Activated CD4-positive, alpha-beta T cell treated with anti-CD3 and anti-CD28 coated beads for 24 hours (primary cell): ENCODE data around the gene VPS4B.
"Not testable (repeated sequence)": the region's sequence is repeated elsewhere in the genome, so short reads cannot be mapped to it uniquely, and the experiment has no call there.

Experiments
- DNase-seq, 2 donors: peaks; one replicate each; pipeline ENCODE4 v3.0.0-alpha.2; 2020; ENCODE audit warnings: low read depth in 2 of 2

The VPS4B gene

GRCh38 chr18:63422087-63422863 is at the start of gene VPS4B:
TSS of gene VPS4B (minus strand) at chr18:63422476. CDS start at chr18:63422259, 217 bp downstream.
- peak; percentile 98 for DNase-seq

GRCh38 chr18:63470751-63471150 is 48.5 kb upstream of the VPS4B start:
- no peak for DNase-seq

DNA sequence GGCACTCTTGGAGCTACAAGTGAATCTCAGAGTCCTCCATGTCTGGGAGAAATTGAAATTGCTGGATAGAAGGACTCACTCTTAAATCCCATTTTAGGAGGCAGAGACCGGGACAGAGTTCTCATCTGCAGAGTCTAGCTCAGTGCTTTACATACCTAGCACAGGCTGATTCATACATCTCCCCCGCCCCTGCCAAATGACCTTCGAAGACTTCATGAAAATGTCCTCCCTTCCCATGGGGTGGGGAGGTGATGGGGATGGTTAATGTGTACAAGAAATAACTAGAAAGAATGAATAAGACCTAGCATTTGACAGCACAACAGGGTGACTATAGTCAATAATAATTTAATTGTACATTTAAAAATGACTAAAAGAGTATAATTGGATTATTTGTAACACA is 46.3 kb upstream of the VPS4B start:
- DNase-seq: no peak

DNA sequence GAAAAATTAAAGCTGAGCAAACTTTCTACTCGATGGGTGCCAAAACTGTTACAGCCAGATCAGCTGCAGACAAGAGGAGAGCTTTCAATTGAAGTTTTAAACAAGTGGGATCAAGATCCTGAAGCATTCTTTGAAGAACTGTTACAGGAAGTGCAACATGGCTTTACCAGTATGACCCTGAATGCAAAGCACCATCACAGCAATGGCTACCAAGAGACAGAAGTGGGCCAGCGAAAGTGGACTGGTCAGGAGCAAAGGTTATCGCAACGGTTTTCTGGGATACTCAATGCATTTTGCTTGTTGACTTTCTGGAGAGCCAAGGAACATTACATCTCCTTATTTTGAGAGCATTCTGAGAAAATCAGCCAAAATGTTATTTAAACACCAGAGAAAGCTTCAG is 45.4 kb upstream of the VPS4B start:
- DNase-seq: no peak

DNA sequence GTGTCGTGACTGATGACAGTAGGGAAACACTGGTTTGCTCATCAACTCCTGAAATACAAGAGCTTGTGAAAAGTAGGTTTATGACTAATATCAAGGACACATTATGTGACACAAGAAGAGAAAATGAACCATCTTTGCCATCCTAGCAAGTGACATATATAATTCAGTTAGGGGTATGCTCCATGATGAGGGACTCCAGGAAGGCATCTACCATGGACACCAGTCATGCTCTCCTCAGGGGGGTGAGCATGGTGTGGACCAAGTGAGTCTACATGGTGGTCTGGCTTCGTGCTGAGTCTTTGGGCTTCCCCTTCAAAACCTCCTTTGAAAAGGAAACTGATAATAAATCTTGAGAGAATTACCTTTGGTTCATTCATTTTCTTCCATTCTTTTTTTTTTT is 42.8 kb upstream of the VPS4B start:
- DNase-seq: no peak

DNA sequence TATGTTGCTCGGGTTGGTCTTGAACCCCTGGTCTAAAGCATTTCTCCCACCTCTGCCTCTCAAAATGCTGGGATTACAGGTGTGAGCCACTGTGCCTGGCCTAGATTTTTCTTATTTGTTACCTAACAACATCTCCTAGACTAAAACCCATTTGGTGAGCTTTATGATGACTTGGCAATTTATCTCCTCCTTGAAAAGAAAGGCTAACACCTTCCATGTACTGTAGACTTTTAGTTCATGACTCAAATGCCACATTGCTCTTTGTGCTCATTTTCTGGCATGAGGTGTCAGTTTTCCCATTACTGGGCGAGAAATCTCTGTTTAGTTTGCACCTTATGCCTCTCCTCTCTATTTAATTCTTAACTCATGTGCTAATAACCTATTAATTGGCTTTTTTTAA is 42.2 kb upstream of the VPS4B start:
- DNase-seq: no peak

- no peak for DNase-seq
Measured at GRCh38 chr18:63460414-63460813, 38.1 kb upstream of the VPS4B start.

DNA sequence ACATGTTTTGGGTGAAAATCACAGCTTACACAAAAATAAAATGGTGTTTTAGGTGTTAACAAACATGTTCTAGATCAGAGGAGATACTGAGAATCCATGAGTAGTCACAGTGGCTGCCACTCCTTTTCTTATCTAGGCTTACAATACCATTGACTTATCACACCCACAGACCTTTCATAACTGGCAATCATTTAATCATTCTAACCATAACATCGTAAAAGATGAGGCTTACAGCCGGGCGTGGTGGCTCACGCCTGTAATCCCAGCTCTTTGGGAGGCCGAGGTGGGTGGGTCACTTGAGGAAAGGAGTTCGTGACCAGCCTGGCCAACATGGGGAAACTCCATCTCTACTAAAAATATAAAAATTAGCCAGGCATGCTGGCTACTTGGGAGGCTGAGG is 35.7 kb upstream of the VPS4B start:
- no peak for DNase-seq

DNA sequence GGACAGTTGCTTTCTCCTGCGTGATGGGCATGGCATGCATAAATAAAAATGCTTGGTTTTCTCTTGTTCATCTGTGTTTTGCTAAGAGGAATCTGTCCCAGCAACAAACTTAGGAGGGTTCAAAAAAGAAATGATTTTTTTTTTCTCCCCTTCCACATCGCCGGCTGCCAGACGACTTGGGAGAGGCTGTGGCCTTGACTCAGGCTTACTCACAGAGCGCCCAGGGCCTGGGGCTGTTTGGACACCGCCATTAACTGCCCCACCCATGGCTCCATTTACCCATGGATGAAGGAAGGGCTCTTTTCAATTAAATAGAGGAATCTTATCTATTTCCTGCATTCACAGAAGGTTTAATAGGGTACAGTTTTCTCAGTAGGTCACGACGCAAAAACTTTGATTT is 32.2 kb upstream of the VPS4B start:
- no peak for DNase-seq

GRCh38 chr18:63452751-63453150 is 30.5 kb upstream of the VPS4B start:
- DNase-seq: not testable (repeated sequence)

DNA sequence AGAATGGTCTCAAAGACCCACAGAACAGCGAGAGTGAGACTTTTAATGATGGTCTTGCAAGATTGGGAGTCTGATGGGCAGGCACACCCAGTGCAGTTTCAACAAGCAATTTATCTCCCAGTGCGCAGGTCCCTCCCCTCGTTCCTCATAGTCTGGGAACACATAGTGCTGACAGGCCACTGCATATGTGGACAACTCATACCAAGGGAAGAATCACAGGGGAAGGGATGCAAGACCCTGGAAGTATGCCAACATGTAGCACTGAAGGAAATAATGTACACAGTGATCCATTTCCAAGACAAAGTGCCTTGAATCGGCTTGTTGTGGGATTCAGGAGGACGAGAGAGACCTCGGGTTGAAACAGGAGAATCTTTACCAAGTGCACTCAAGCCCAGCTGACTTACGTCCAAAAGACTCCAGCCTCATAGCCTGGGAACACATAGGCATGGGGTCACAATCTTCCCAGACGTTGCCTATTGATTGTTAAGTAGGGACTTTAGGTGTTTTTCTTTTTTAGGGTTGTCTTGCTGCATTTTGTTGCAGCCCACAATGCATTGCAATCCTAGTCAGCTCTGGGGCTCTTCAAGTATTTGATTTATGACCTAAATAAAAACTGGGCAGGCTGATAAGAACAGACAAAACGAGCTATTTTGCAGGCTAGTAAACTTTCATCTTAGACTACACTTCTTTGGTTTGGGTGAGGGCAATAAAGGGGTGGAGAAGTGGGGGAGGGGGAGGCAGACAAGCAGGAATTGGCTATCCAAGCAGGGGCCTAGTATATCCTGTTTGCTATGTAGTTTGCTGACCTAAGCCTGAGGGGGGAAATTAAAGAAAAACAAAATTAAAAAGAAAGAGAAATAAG is 29.8 kb upstream of the VPS4B start:
- DNase-seq: no peak

DNA sequence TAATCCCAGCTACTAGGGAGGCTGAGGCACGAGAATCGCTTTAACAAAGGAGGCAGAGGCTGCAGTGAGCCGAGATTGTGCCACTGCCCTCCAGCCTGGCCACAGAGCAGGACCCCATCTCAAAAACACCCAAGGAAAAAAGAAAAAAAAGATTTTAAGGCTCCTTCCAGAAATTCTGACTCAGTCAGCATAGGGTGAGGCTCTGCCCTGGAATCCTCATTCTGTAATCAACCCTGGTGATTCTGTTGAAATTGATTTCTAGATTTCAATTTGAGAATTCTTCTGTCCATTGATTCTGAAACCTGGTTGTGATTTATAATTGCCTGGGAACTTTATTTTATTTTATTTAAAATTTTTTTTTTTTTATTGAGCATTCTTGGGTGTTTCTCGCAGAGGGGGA is 27.1 kb upstream of the VPS4B start:
- no peak for DNase-seq

- DNase-seq: no peak
Measured at GRCh38 chr18:63447066-63447465, 24.8 kb upstream of the VPS4B start.

- DNase-seq: no peak
Measured at GRCh38 chr18:63446266-63446665, 24.0 kb upstream of the VPS4B start.

- no peak for DNase-seq
Measured at GRCh38 chr18:63445037-63445436, 22.8 kb upstream of the VPS4B start.

GRCh38 chr18:63444580-63444979 is 22.3 kb upstream of the VPS4B start:
- DNase-seq: no peak

- DNase-seq: no peak
Measured at GRCh38 chr18:63443829-63444228, 21.6 kb upstream of the VPS4B start.

GRCh38 chr18:63440881-63441280 is 18.6 kb upstream of the VPS4B start:
- DNase-seq: no peak

DNA sequence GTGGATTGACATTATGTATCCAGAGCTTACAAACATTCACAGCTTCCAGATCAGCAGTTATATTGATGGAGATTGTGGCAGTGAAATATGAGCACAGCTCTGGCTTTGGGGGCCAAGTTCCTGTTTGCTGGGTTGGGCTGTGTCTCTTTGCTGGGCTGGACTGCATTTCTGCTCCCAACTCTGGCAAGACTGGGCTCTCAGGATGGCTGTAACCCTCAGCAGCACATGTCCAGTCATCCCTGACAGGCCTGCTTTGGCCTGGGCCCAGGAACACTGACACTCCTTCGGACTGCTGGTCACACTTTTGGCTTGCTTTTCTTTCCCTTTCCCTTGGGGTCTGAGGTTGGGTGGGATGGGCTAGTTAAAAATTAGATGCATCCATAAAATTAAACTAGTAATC is 17.9 kb upstream of the VPS4B start:
- no peak for DNase-seq

- DNase-seq: no peak
Measured at GRCh38 chr18:63439334-63439733, 17.1 kb upstream of the VPS4B start.

DNA sequence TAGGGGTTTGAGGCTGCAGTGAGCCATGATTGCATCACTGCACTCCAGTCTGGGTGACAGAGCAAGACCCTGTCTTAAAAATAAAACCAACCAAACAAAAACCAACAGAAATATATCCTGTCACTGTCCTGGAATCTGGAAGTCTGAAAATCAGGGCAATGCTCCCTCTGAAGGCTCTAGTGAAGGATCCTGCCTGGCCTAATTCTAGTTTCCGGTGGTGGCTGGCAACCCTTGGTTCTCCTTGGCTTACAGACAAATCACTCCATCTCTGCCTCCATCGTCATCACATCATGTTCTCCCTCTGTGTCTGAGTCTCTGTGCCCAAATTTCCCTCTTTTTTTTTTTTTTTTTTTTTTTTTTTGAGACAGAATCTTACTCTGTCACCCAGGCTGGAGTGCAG is 15.9 kb upstream of the VPS4B start:
- no peak for DNase-seq

GRCh38 chr18:63433334-63433866 is 11.1 kb upstream of the VPS4B start:
- DNase-seq: no peak

DNA sequence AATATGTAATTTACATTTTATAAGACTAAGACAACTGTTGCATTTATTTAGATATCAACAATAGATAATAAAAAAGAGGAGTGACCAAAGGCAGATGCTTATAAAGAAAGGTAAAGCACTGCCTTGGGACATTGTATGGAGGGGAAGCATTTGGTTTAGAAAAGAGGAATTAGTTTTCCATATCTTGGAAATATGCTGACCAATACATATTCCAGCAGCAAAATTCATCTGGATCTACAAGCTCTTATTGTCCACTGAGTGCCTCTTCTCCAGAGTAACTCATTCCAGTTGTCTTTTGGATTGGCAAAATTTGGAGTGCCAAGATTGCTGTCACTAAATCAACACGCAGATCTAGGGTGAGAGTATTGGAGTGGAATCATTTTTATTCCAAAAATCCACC is 8.9 kb upstream of the VPS4B start:
- DNase-seq: no peak
